Keratinocyte (primary cell): Measurements from ENCODE around the gene QSOX1. TPM values are rescaled to one million over a fixed set of nuclear protein-coding genes. Genes with fewer than 3 reads are reported as not detected.
"Not testable (repeated sequence)": the region's sequence is repeated elsewhere in the genome, so short reads cannot be mapped to it uniquely, and the experiment has no call there.

Experiments used
- DNase-seq: peaks from one replicate; pipeline ENCODE4 v3.0.0-alpha.2; 2011; ENCODE audit warnings: low read depth, missing footprints, low spot score
- FAIRE-seq: peaks from 2 replicates; lab custom pipeline; 2011; peaks lifted over from hg19 to GRCh38; lab: Jason Lieb, UNC
- H2AFZ ChIP-seq: 2 replicates; pipeline ENCODE4 v1.6.0; 2012; ENCODE audit warnings: low read length, control low read depth, inconsistent platforms; ENCODE audit not compliant: control insufficient read depth
- H3K27ac ChIP-seq: 2 replicates; pipeline ENCODE4 v1.5.1; 2011; ENCODE audit warnings: low read length; ENCODE audit not compliant: control insufficient read depth, insufficient read depth
- H3K27me3 ChIP-seq: 3 replicates; pipeline ENCODE4 v1.6.0; 2011; ENCODE audit warnings: low read length; ENCODE audit not compliant: control insufficient read depth, insufficient read depth; ENCODE audit errors: extremely low read depth
- H3K36me3 ChIP-seq, 2 experiments: 2 replicates in 1 of 2; 3 replicates in 1 of 2; pipeline ENCODE4 v1.5.1; 2011; ENCODE audit warnings: low read length in 2 of 2, mild to moderate bottlenecking in 1 of 2; ENCODE audit not compliant: control insufficient read depth in 2 of 2, insufficient read depth in 2 of 2; ENCODE audit errors: extremely low read depth in 1 of 2
- H3K4me1 ChIP-seq: 3 replicates; pipeline ENCODE4 v1.5.1; 2011; ENCODE audit warnings: low read length; ENCODE audit not compliant: control insufficient read depth, insufficient read depth; ENCODE audit errors: extremely low read depth
- H3K4me2 ChIP-seq: 3 replicates; pipeline ENCODE4 v1.6.0; 2011; ENCODE audit warnings: low read depth, low read length; ENCODE audit not compliant: control insufficient read depth, insufficient read depth; ENCODE audit errors: extremely low read depth
- H3K4me3 ChIP-seq, 3 experiments: fragments of 200-600 bp in 1 of 3; sonication (generic) in 1 of 3; 2 replicates in 2 of 3; 3 replicates in 1 of 3; pipeline ENCODE4 v1.5.1; 2011 to 2016; ENCODE audit warnings: low read length in 3 of 3, mild to moderate bottlenecking in 3 of 3, control low read depth in 2 of 3, inconsistent platforms in 1 of 3, low read depth in 1 of 3, mixed read lengths in 1 of 3, mixed run types in 1 of 3, moderate library complexity in 1 of 3; ENCODE audit not compliant: control insufficient read depth in 2 of 3, insufficient read depth in 2 of 3; ENCODE audit errors: extremely low read depth in 1 of 3
- H3K79me2 ChIP-seq: 2 replicates; pipeline ENCODE4 v1.6.0; 2012; ENCODE audit warnings: low read length; ENCODE audit not compliant: control insufficient read depth, insufficient read depth
- H3K9ac ChIP-seq: 3 replicates; pipeline ENCODE4 v1.6.0; 2011; ENCODE audit warnings: low read length; ENCODE audit not compliant: control insufficient read depth, insufficient read depth; ENCODE audit errors: extremely low read depth
- H3K9me1 ChIP-seq: 3 replicates; pipeline ENCODE4 v1.6.0; 2011; ENCODE audit warnings: low read length; ENCODE audit not compliant: control insufficient read depth, insufficient read depth; ENCODE audit errors: extremely low read depth
- H3K9me3 ChIP-seq: 2 replicates; pipeline ENCODE4 v1.5.1; 2012; ENCODE audit warnings: low read depth, low read length; ENCODE audit not compliant: control insufficient read depth
- H4K20me1 ChIP-seq: 3 replicates; pipeline ENCODE4 v1.6.0; 2011; ENCODE audit warnings: low read length; ENCODE audit not compliant: control insufficient read depth, insufficient read depth; ENCODE audit errors: extremely low read depth
- EZH2 ChIP-seq: IDR thresholded peaks from one replicate; pipeline ENCODE4 v1.6.1; 2012; ENCODE audit warnings: inconsistent platforms, mild to moderate bottlenecking, low read length, moderate library complexity
- dilution Hi-C: fragments of 300-500 bp; cut with MboI; formaldehyde crosslinking; loops from one replicate; pipeline ENCODE4 v1.7.0; 2020; ENCODE audit warnings: low sequenced_read_pairs; ENCODE audit not compliant: extremely low pct_ligation_motif_present
- polyA plus RNA-seq, 5 experiments: library from polyadenylated mRNA; depleted of rRNA in 3 of 5; stranded (reverse) in 3 of 5; stranded (forward) in 1 of 5; unstranded in 1 of 5; fragments of >200 nt; gene quantifications; 1 replicate in 1 of 5; 2 replicates in 3 of 5; 3 replicates in 1 of 5; pipeline versions ENCODE4 v1.2.1 to v1.2.3, GENCODE V29; 2011 to 2012; ENCODE audit warnings: missing spikeins in 2 of 5, low read depth in 1 of 5, low replicate concordance in 1 of 5
- TF ChIP-seq, protein P1 (sequence below), 3 experiments: IDR thresholded peaks in 1 of 3; conservative IDR thresholded peaks in 1 of 3; optimal IDR thresholded peaks in 1 of 3; 2 replicates in 2 of 3; 3 replicates in 1 of 3; pipeline versions ENCODE3 to v1.5.1; 2011; ENCODE audit warnings: low read length in 3 of 3, mild to moderate bottlenecking in 3 of 3, moderate library complexity in 2 of 3, control low read depth in 1 of 3, inconsistent platforms in 1 of 3; ENCODE audit not compliant: insufficient read depth in 2 of 3; ENCODE audit errors: extremely low read depth in 1 of 3

Gene QSOX1
- polyA plus RNA-seq, 1 donor (not counting 4 experiments of a cell fraction or from before 2014, with no cell fraction given) = 57.6 TPM

GRCh38 chr1:180201451-180202200 is 47.0 kb downstream of the QSOX1 start:
- Histone ChIP-seq H3K9me3 (no peaks in the 10 kb centered on the region), H2AFZ (no peak overlapping the region)

GRCh38 chr1:180202588-180202987 is 47.9 kb downstream of the QSOX1 start:
- H3K4me3 ChIP-seq, H2AFZ ChIP-seq, DNase-seq, H3K4me1 ChIP-seq, FAIRE-seq, H3K36me3 ChIP-seq, H3K4me2 ChIP-seq, H3K27me3 ChIP-seq, H3K9me3 ChIP-seq, H3K9me1 ChIP-seq, dilution Hi-C loops, H3K9ac ChIP-seq, H3K79me2 ChIP-seq, H4K20me1 ChIP-seq, H3K27ac ChIP-seq: not testable (repeated sequence)

More at GRCh38 chr1:180201451-180202200, 47.0 kb downstream of the QSOX1 start:
- TF ChIP-seq, protein P1, sequence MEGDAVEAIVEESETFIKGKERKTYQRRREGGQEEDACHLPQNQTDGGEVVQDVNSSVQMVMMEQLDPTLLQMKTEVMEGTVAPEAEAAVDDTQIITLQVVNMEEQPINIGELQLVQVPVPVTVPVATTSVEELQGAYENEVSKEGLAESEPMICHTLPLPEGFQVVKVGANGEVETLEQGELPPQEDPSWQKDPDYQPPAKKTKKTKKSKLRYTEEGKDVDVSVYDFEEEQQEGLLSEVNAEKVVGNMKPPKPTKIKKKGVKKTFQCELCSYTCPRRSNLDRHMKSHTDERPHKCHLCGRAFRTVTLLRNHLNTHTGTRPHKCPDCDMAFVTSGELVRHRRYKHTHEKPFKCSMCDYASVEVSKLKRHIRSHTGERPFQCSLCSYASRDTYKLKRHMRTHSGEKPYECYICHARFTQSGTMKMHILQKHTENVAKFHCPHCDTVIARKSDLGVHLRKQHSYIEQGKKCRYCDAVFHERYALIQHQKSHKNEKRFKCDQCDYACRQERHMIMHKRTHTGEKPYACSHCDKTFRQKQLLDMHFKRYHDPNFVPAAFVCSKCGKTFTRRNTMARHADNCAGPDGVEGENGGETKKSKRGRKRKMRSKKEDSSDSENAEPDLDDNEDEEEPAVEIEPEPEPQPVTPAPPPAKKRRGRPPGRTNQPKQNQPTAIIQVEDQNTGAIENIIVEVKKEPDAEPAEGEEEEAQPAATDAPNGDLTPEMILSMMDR (optimal IDR thresholded peaks at IDR 0.05 in 1 of 3, IDR thresholded peaks at IDR 0.05 in 1 of 3, conservative IDR thresholded peaks at IDR 0.05 in 1 of 3; ENCODE audit: extremely low read depth in 1 of 3, insufficient read depth in 2 of 3, low read length in 3 of 3) = no peak
- no peak for TF ChIP-seq EZH2
- Histone ChIP-seq H4K20me1 (no peaks in the 10 kb centered on the region), H3K9ac (no peak overlapping the region), H3K4me2 (no peak overlapping the region), H3K79me2 (no peaks in the 10 kb centered on the region), H3K4me3 (no peak overlapping the region), H3K27ac (no peak overlapping the region), H3K4me1 (peaks cover 3% of the 10 kb centered on the region), H3K27me3 (no peaks in the 10 kb centered on the region), H3K9me1 (no peaks in the 10 kb centered on the region), H3K36me3 (peaks cover 4% of the 10 kb centered on the region in 2 experiments)
- dilution Hi-C loops = no loop called here
- DNase-seq (no peak), FAIRE-seq (no peak)

DNA sequence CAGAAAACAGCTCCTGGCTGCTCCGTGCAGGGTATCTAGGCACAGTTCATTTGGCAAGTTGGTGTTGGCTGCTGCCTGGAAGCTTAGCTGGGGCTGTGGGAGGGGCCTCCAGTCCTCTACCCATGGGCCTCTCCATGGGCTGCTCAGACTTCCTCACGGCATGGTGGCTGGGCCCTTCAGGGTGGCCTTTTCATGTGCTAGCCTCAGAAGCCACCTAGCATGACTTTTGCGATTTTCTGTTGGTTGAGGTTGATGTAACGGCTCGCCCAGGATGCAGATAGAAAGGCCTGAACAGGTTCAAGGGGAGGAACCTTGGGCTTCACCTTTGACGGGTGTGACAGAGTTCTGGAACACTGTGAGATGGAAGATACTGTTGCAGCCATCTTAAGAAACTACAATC is 49.6 kb downstream of the QSOX1 start:
- Histone ChIP-seq H3K9me3 (no peaks in the 10 kb centered on the region), H3K36me3 (no peaks in the 10 kb centered on the region), H3K9me1 (no peaks in the 10 kb centered on the region), H3K4me1 (no peaks in the 10 kb centered on the region), H3K27ac (no peak overlapping the region), H4K20me1 (no peaks in the 10 kb centered on the region), H3K27me3 (no peaks in the 10 kb centered on the region), H2AFZ (no peak overlapping the region), H3K79me2 (no peaks in the 10 kb centered on the region), H3K4me3 (no peak overlapping the region), H3K9ac (no peak overlapping the region), H3K4me2 (no peak overlapping the region)
- no peak for FAIRE-seq
- dilution Hi-C loops = no loop called here
- DNase-seq = no peak
- TF ChIP-seq EZH2 = no peak
- TF ChIP-seq, protein P1 (optimal IDR thresholded peaks at IDR 0.05 in 1 of 3, IDR thresholded peaks at IDR 0.05 in 1 of 3, conservative IDR thresholded peaks at IDR 0.05 in 1 of 3; ENCODE audit: extremely low read depth in 1 of 3, insufficient read depth in 2 of 3, low read length in 3 of 3) = no peak
